GM18951 (cell line): ENCODE data around the gene PCDHA9.
"Not testable (repeated sequence)": the region's sequence is repeated elsewhere in the genome, so short reads cannot be mapped to it uniquely, and the experiment has no call there.

Experiments used
- POLR2A ChIP-seq: IDR thresholded peaks from 4 replicates; pipeline ENCODE4 v1.6.1; 2011; ENCODE audit warnings: mild to moderate bottlenecking; ENCODE audit not compliant: insufficient read length, insufficient read depth; ENCODE audit errors: extremely low read depth
- in situ Hi-C: fragments of 300-500 bp; cut with MboI; formaldehyde crosslinking; loops from one replicate; pipeline ENCODE4 v1.12.0; 2022; ENCODE audit warnings: low sequenced_read_pairs, mixed read lengths, inconsistent platforms; ENCODE audit not compliant: unreplicated experiment

Gene PCDHA9, protein sequence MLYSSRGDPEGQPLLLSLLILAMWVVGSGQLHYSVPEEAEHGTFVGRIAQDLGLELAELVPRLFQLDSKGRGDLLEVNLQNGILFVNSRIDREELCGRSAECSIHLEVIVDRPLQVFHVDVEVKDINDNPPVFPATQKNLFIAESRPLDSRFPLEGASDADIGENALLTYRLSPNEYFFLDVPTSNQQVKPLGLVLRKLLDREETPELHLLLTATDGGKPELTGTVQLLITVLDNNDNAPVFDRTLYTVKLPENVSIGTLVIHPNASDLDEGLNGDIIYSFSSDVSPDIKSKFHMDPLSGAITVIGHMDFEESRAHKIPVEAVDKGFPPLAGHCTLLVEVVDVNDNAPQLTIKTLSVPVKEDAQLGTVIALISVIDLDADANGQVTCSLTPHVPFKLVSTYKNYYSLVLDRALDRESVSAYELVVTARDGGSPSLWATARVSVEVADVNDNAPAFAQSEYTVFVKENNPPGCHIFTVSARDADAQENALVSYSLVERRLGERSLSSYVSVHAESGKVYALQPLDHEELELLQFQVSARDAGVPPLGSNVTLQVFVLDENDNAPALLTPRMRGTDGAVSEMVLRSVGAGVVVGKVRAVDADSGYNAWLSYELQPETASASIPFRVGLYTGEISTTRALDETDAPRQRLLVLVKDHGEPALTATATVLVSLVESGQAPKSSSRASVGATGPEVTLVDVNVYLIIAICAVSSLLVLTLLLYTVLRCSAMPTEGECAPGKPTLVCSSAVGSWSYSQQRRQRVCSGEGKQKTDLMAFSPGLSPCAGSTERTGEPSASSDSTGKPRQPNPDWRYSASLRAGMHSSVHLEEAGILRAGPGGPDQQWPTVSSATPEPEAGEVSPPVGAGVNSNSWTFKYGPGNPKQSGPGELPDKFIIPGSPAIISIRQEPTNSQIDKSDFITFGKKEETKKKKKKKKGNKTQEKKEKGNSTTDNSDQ

DNA sequence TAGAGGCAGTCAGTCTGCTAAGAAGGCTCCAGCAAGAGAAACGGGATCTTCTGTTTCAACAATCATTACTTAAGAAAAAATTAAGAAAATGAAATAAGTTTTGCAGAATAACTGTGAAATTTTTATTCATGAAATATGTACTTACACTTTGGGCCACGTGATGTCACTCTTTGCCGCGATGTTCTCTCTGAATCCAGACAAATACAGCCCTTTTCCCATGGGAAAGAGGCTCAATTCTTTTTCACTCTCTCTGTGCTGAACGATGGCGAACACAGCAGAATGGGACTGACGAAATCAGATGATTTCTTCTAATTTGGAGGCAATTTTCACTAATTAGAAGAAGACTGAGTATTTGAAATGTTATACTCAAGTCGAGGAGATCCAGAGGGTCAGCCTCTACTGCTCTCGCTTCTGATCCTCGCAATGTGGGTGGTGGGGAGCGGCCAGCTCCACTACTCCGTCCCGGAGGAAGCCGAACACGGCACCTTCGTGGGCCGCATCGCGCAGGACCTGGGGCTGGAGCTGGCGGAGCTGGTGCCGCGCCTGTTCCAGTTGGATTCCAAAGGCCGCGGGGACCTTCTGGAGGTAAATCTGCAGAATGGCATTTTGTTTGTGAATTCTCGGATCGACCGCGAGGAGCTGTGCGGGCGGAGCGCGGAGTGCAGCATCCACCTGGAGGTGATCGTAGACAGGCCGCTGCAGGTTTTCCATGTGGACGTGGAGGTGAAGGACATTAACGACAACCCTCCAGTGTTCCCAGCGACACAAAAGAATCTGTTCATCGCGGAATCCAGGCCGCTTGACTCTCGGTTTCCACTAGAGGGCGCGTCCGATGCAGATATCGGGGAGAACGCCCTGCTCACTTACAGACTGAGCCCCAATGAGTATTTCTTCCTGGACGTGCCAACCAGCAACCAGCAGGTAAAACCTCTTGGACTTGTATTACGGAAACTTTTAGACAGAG is at the start of gene PCDHA9:
Gene PCDHA9, plus strand, starts transcription at position 244 of the 964 bp plus-strand sequence. Its CDS starts 114 bp downstream, at position 358.
- in situ Hi-C loops = not testable (repeated sequence)

DNA sequence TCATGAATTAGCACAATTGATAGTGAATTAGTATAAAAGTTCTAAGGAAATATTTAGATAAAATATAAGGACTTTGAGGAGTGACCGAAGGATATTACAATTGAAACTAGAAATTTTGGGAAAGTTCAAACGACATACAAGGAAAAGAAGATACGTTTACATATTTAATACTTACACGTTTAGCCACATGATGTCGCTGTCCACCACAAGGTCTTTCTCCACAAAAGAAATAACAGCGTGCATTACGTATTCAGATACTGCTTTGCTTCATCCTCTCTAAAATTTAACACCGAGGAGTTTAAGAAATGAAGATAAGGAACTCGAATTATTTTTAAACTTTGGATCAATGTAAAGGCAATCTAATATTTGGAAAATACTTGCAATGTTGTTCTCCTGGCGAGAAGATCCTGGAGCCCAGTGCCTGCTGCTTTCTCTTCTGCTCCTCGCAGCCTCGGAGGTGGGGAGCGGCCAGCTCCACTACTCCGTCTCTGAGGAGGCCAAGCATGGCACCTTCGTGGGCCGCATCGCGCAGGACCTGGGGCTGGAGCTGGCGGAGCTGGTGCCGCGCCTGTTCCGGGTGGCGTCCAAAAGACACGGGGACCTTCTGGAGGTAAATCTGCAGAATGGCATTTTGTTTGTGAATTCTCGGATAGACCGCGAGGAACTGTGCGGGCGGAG is 47.2 kb upstream of the PCDHA9 start, which contains the start of gene PCDHA3:
Gene PCDHA3, plus strand, starts transcription at position 242 of the 678 bp plus-strand sequence.
- in situ Hi-C loops = no loop called here
- no peak for TF ChIP-seq POLR2A

DNA sequence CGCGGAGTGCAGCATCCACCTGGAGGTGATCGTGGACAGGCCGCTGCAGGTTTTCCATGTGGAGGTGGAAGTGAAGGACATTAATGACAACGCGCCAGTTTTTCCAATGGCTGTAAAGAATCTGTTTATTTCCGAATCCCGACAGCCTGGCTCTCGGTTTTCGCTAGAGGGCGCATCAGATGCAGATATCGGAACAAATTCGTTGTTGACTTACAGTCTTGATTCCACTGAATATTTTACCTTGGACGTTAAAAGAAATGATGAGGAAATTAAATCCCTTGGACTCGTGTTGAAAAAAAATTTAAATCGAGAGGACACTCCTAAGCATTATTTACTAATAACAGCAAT is 46.7 kb upstream of the PCDHA9 start:
- in situ Hi-C loops = no loop called here
- TF ChIP-seq POLR2A = no peak

DNA sequence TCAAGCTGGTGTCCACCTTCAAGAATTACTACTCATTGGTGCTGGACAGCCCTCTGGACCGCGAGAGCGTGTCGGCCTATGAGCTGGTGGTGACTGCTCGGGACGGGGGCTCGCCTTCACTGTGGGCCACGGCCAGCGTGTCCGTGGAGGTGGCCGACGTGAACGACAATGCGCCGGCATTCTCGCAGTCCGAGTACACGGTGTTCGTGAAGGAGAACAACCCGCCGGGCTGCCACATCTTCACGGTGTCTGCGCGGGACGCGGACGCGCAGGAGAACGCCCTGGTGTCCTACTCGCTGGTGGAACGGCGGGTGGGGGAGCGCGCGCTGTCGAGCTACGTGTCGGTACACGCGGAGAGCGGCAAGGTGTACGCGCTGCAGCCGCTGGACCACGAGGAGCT is 45.8 kb upstream of the PCDHA9 start:
- in situ Hi-C loops = not testable (repeated sequence)

DNA sequence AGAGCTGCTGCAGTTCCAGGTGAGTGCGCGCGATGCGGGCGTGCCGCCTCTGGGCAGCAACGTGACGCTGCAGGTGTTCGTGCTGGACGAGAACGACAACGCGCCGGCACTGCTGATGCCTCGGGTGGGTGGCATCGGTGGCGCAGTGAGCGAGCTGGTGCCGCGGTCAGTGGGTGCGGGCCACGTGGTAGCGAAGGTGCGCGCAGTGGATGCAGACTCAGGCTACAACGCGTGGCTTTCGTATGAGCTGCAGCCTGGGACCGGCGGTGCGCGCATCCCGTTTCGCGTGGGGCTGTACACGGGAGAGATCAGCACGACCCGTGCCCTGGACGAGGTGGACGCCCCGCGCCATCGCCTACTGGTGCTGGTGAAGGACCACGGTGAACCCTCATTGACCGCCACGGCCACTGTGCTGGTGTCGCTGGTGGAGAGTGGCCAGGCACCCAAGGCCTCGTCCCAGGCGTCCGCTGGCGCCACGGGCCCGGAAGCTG is 45.4 kb upstream of the PCDHA9 start:
- no peak for TF ChIP-seq POLR2A
- in situ Hi-C loops = no loop called here

DNA sequence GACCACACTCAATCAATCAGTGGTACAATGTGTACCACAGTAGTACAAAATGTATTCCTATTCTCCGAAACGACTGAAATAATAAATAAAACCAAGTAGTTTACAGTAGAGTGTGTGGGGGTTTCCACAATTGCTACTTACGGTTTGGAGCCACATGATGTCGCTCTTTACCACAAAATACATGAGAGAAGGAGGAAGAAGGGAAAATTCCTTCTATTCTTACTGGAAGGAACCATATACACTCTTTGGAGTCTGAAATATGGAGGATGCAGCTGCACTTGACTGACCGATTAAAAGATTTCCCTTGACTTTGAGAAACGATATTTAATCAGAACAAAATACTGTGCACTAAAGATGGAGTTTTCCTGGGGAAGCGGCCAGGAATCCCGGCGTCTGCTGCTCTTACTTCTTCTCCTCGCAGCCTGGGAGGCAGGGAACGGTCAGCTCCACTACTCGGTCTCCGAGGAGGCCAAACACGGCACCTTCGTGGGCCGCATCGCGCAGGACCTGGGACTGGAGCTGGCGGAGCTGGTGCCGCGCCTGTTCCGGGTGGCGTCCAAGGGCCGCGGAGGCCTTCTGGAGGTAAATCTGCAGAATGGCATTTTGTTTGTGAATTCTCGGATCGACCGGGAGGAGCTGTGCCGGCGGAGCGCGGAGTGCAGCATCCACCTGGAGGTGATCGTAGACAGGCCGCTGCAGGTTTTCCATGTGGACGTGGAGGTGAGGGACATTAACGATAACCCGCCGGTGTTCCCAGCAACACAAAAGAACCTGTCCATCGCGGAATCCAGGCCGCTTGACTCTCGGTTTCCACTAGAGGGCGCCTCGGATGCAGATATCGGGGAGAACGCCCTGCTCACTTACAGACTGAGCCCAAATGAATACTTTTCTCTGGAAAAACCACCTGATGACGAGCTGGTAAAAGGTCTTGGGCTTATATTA is 41.1 kb upstream of the PCDHA9 start, which contains the start of gene PCDHA4:
Gene PCDHA4, plus strand, starts transcription at position 235 of the 942 bp plus-strand sequence.
- TF ChIP-seq POLR2A = no peak
- in situ Hi-C loops = no loop called here

DNA sequence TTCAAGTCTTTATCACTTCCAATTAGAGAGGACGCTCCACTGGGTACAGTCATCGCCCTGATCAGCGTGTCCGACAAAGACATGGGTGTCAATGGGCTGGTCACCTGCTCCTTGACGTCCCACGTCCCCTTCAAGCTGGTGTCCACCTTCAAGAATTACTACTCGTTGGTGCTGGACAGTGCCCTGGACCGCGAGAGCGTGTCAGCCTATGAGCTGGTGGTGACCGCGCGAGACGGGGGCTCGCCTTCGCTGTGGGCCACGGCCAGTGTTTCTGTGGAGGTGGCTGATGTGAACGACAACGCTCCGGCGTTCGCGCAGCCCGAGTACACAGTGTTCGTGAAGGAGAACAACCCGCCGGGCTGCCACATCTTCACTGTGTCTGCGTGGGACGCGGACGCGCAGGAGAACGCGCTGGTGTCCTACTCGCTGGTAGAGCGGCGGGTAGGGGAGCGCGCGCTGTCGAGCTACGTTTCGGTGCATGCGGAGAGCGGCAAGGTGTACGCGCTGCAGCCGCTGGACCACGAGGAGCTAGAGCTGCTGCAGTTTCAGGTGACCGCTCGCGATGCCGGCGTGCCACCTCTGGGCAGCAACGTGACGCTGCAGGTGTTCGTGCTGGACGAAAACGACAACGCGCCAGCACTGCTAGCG is 39.8 kb upstream of the PCDHA9 start:
- in situ Hi-C loops = not testable (repeated sequence)

DNA sequence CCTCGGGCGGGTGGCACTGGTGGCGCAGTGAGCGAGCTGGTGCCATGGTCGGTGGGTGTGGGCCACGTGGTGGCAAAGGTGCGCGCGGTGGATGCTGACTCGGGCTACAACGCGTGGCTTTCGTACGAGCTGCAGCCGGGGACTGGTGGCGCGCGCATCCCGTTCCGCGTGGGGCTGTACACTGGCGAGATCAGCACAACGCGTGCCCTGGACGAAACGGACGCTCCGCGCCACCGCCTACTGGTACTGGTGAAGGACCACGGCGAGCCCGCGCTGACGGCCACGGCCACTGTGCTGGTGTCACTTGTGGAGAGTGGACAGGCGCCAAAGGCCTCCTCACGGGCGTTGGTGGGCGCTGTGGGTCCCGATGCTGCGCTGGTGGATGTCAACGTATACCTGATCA is 39.3 kb upstream of the PCDHA9 start:
- in situ Hi-C loops = no loop called here
- no peak for TF ChIP-seq POLR2A

DNA sequence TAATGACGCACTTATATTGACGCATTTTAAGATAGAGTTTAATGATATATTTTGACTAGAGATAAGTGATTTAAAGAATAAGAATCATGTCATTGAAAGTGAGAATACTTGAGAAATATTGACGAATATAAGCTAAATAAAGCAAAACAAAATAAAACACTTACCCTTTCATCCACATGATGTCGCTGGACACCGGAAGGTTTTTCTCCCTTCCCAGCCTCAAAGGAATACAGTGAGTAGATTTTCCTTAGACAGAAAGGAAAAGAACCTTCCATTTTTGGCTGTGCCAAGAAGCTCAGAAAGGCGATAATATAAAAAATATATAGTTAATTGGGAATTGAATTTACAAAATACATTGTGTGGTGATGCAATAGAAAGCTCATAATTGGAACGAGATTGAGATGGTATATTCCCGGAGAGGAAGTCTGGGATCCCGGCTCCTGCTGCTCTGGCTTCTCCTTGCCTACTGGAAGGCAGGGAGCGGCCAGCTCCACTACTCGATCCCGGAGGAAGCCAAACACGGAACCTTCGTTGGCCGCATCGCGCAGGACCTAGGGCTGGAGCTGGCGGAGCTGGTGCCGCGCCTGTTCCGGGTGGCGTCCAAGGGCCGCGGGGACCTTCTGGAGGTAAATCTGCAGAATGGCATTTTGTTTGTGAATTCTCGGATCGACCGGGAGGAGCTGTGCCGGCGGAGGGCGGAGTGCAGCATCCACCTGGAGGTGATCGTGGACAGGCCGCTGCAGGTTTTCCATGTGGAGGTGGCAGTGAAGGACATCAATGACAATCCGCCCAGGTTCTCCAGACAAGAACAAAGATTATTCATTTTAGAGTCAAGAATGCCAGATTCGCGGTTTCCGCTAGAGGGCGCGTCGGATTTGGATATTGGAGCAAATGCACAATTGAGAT is 26.6 kb upstream of the PCDHA9 start, which contains the start of gene PCDHA5:
Gene PCDHA5, plus strand, starts transcription at position 239 of the 906 bp plus-strand sequence.
- in situ Hi-C loops = no loop called here
- TF ChIP-seq POLR2A = no peak

DNA sequence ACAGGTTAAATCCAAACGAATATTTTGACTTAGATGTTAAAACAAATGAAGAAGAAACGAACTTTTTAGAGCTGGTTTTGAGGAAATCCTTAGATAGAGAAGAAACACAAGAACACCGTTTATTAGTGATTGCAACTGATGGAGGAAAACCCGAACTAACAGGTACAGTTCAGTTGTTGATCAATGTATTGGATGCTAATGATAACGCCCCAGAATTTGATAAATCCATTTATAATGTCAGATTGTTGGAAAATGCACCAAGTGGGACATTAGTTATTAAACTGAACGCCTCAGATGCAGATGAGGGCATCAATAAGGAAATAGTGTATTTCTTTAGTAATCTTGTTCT is 25.9 kb upstream of the PCDHA9 start:
- no peak for TF ChIP-seq POLR2A
- in situ Hi-C loops = no loop called here

DNA sequence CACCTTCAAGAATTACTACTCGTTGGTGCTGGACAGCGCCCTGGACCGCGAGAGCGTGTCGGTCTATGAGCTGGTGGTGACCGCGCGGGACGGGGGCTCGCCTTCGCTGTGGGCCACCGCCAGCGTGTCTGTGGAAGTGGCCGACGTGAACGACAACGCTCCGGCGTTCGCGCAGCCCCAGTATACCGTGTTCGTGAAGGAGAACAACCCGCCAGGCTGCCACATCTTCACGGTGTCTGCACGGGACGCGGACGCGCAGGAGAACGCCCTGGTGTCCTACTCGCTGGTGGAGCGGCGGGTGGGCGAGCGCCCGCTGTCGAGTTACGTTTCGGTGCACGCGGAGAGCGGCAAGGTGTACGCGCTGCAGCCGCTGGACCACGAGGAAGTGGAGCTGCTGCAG is 25.2 kb upstream of the PCDHA9 start:
- in situ Hi-C loops = not testable (repeated sequence)
